HG03575 (cell line): ENCODE measurements around the gene SGPL1.

Source experiments
- ATAC-seq: cut with Tn5 transposase; IDR thresholded peaks from one replicate; pipeline ENCODE4 v1.9.1; 2021; ENCODE audit not compliant: unreplicated experiment, insufficient number of reproducible peaks, low FRiP score; ENCODE audit errors: extremely low read depth

Gene SGPL1

GRCh38 chr10:70928140-70928539 is 112.4 kb downstream of the SGPL1 start:
- no peak for ATAC-seq

GRCh38 chr10:70930263-70931000 is 114.7 kb downstream of the SGPL1 start:
- no peak for ATAC-seq
